Ovary (tissue), 9 donors: ENCODE measurements around the gene DCAF11. TPM values are rescaled to one million over a fixed set of nuclear protein-coding genes. Genes with fewer than 3 reads are reported as not detected.

Experiments
- DNase-seq, 5 donors: peaks; one replicate each; pipeline ENCODE4 v3.0.0-alpha.2; 2019 to 2020
- H3K27ac ChIP-seq, 2 donors: fragments of 200-600 bp; one replicate each; pipeline versions ENCODE4 v1.5.1 to v1.8.0; 2019 to 2022
- H3K27me3 ChIP-seq: fragments of 200-600 bp; one replicate; pipeline ENCODE4 v1.8.0; 2022
- H3K36me3 ChIP-seq: fragments of 200-600 bp; sonication (generic); one replicate; pipeline ENCODE4 v1.5.1; 2019
- H3K4me1 ChIP-seq: one replicate; pipeline ENCODE4 v1.8.1; 2013; ENCODE audit warnings: mild to moderate bottlenecking, moderate library complexity; ENCODE audit not compliant: insufficient read depth
- H3K4me3 ChIP-seq: fragments of 200-600 bp; sonication (generic); one replicate; pipeline ENCODE4 v1.5.1; 2017
- H3K9me3 ChIP-seq, 2 donors: fragments of 200-600 bp in 1 of 2; sonication (generic) in 1 of 2; one replicate each; pipeline versions ENCODE4 v1.5.1 to v1.8.1; 2013 to 2019; ENCODE audit warnings: mild to moderate bottlenecking in 1 of 2, moderate library complexity in 1 of 2
- EP300 ChIP-seq: sonication (generic); formaldehyde crosslinking; IDR thresholded peaks from one replicate; pipeline ENCODE4 v1.6.1; 2017; ENCODE audit warnings: antibody characterized with exemption
- POLR2A ChIP-seq: fragments of 450-650 bp; IDR thresholded peaks from one replicate; pipeline ENCODE4 v1.6.1; 2017; ENCODE audit warnings: antibody characterized with exemption, mild to moderate bottlenecking, moderate library complexity
- WGBS, 3 donors: extraction: QIAGEN DNeasy Blood & Tissue Kit in 1 of 3; methylation state at CpG; one replicate each; pipeline versions ENCODE4 v1.1.5 to v1.1.7; 2013 to 2017; 5-methylcytosine and 5-hydroxymethylcytosine counted together
- intact Hi-C, 4 donors: fragments of 100-400 bp; cut with DNase I; formaldehyde crosslinking; loops; one replicate each; pipeline versions ENCODE4 v1.11.0 to v1.15.1; 2022 to 2023
- polyA plus RNA-seq, 2 donors: library from polyadenylated mRNA; stranded (reverse); fragments of 200-250 nt in 1 of 2; fragments of 350-450 nt in 1 of 2; fragmentation: Illumina TruSeq in 1 of 2; extraction: RNeasy Lipid Tissue Mini Kit (QIAGEN cat#74804) in 1 of 2; gene quantifications; one replicate each; pipeline ENCODE4 v1.2.3, GENCODE V29; 2013 to 2014
- total RNA-seq, 7 donors: library from RNA; depleted of rRNA in 2 of 7; stranded (reverse); fragments of >200 nt in 2 of 7; fragmentation: NEBNext Ultra II Directional in 3 of 7; extraction: Animal tissue kit (Norgen Biotek cat#: 25700) in 3 of 7; gene quantifications; one replicate each; pipeline versions ENCODE4 v1.1.0 to v1.2.4, GENCODE V29; 2016 to 2023
- TF ChIP-seq, protein P1 (sequence below), 3 donors: fragments of 450-650 bp in 2 of 3; fragments of 200-600 bp in 1 of 3; IDR thresholded peaks; one replicate each; pipeline versions ENCODE4 v1.5.1 to v1.8.0; 2016 to 2022; ENCODE audit warnings: antibody characterized with exemption in 3 of 3, mild to moderate bottlenecking in 1 of 3
- donor health status: DM: no; HTN: no; CAD: no; lungs with moderate emphysema.
- donor health status: DM: no; HTN: no; CAD: no.
- donor health status: Bipolar disorder and iron deficiency.
- donor health status: DM: yes; HTN: yes; CAD: no.
- donor health status: DM: no; HTN: no; CAD: no.
- donor health status: DM: yes; HTN: yes; CAD: no.

Gene DCAF11
- total and polyA plus RNA-seq, 9 donors, result 34.7 to 71.4 (median 51.5) TPM

DNA sequence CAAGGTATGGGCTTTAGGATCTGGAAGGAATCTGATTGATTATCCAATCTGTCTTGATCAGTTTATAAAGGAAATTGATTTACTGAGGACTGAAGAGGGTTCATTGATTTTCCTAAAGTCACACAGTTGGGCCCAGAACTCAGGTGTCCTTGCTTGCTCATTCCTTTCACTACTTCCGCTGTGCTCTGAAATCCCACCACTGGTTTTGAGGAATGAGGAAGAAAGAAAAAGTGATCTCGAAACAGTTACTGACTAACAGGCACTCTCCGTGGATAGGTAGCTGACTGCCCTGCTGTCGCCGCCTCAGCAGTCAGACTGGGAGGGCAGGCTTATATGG, 15.8 kb downstream of the DCAF11 start, which contains the start of gene FITM1:
Gene FITM1 (plus strand): TSS at position 280 of the 337 bp plus-strand sequence. CDS start 905 bp downstream, outside the sequence.
- Histone ChIP-seq H3K27me3 (no peaks in the 10 kb centered on the region), H3K36me3 (no peaks in the 10 kb centered on the region), H3K4me3 (no peak within 1 kb of the TSS), H3K9me3 (no peaks in the 10 kb centered on the region), H3K4me1 (no peaks in the 10 kb centered on the region), H3K27ac (no peak within 1 kb of the TSS)
- 92 to 95% (median 93%) methylated on average over 5 of the region's 5 CpGs for WGBS, 3 donors
- TF ChIP-seq, protein P1, sequence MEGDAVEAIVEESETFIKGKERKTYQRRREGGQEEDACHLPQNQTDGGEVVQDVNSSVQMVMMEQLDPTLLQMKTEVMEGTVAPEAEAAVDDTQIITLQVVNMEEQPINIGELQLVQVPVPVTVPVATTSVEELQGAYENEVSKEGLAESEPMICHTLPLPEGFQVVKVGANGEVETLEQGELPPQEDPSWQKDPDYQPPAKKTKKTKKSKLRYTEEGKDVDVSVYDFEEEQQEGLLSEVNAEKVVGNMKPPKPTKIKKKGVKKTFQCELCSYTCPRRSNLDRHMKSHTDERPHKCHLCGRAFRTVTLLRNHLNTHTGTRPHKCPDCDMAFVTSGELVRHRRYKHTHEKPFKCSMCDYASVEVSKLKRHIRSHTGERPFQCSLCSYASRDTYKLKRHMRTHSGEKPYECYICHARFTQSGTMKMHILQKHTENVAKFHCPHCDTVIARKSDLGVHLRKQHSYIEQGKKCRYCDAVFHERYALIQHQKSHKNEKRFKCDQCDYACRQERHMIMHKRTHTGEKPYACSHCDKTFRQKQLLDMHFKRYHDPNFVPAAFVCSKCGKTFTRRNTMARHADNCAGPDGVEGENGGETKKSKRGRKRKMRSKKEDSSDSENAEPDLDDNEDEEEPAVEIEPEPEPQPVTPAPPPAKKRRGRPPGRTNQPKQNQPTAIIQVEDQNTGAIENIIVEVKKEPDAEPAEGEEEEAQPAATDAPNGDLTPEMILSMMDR (IDR thresholded peaks at IDR 0.05), result no peak
- TF ChIP-seq POLR2A (no peak), EP300 (no peak)
- DNase-seq, result peak in 1 of 5 donors; percentile 15
- intact Hi-C loops, result no loop called here

DNA sequence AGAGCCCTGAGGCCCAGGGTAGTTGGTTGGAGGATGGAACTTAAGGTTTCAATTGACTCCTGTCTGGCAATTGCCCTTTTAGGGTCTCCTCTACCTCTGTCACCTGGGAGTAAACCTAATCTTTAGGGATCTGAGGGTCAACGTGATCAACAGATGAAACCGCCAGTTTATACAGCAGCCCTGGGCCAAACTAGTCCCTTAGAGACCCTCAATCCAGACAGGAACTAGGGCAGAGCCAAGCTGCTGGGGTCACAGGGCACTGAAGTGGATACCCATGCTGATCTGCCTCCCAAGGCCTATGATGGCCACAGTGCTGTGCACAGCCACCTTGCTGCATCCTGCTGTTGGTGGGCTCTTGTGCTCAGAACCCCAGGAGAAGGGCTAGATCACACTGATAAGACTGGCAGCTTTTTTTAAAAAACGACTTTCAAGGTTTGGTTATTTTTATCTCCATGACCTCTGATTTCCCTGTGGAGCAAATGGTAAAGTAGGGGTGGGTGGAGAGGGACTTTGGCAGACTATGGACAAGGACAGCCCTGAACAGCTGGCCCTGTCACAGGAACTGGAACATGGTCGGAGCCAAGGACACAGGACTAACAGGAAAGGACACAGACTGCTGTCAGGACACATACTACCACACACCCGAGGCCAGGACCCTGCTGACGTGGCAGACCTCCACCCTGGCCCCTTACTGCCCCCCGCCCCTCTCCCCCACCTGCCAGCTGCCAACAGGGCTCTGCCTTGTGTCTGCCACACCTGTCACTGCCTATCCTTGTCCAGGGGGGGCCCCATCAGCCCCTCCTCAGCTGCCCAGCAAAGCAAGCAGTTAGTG, 16.4 kb downstream of the DCAF11 start:
- DNase-seq, result peak in 2 of 5 donors; percentile 16 to 29
- no peak overlapping the region for H3K4me3 ChIP-seq
- no peak overlapping the region for H3K27ac ChIP-seq
- H3K9me3 ChIP-seq, result no peaks in the 10 kb centered on the region
- WGBS, 3 donors, result 60 to 62% (median 62%) methylated on average over 7 of the region's 7 CpGs
- TF ChIP-seq POLR2A (no peak), EP300 (no peak)
- TF ChIP-seq, protein P1 (IDR thresholded peaks at IDR 0.05), result no peak
- no peaks in the 10 kb centered on the region for H3K36me3 ChIP-seq
- peaks cover 1% of the 10 kb centered on the region for H3K4me1 ChIP-seq
- no peaks in the 10 kb centered on the region for H3K27me3 ChIP-seq
- intact Hi-C loops, result no loop called here

DNA sequence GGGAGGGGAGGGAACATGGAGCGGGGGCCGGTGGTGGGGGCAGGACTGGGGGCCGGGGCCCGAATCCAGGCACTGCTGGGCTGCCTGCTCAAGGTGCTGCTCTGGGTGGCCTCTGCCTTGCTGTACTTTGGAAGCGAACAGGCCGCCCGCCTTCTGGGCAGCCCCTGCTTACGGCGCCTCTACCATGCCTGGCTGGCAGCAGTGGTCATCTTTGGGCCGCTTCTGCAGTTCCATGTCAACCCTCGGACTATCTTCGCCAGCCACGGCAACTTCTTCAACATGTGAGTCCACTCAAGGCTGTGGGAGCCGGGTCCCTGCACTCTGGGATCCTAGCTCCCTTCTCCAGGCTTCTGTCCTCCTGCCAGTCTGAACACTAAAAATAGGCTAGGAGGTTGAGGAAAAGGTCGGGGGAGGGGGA, 17.0 kb downstream of the DCAF11 start:
- no peaks in the 10 kb centered on the region for H3K27me3 ChIP-seq
- H3K4me1 ChIP-seq, result peaks cover 2% of the 10 kb centered on the region
- H3K27ac ChIP-seq, result no peak overlapping the region
- DNase-seq, result peak in 1 of 5 donors; percentile 30
- 82 to 87% (median 85%) methylated on average over 11 to 15 of the region's 15 CpGs for WGBS, 3 donors
- intact Hi-C loops, result no loop called here
- H3K9me3 ChIP-seq, result no peaks in the 10 kb centered on the region
- H3K36me3 ChIP-seq, result no peaks in the 10 kb centered on the region
- TF ChIP-seq POLR2A (no peak), EP300 (no peak)
- TF ChIP-seq, protein P1 (IDR thresholded peaks at IDR 0.05), result no peak
- H3K4me3 ChIP-seq, result no peak overlapping the region

DNA sequence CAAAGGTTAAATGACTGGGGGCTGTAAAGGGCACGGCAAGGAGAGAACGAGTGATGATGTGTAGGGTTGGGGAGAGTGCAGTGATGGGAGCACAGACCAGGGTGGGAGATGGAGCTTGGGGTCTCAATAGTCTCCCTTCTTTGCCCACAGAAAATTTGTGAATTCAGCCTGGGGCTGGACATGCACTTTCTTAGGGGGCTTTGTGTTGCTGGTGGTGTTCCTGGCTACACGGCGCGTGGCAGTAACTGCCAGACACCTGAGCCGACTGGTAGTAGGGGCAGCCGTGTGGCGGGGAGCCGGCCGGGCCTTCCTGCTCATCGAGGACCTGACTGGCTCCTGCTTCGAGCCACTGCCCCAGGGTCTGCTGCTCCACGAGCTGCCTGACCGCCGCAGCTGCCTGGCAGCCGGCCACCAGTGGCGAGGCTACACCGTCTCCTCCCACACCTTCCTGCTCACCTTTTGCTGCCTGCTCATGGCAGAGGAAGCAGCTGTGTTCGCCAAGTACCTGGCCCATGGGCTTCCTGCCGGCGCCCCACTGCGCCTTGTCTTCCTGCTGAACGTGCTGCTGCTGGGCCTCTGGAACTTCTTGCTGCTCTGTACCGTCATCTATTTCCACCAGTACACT, 17.6 kb downstream of the DCAF11 start:
- Histone ChIP-seq H3K27me3 (no peaks in the 10 kb centered on the region), H3K36me3 (no peaks in the 10 kb centered on the region), H3K4me1 (peaks cover 7% of the 10 kb centered on the region), H3K4me3 (no peak overlapping the region), H3K9me3 (no peaks in the 10 kb centered on the region), H3K27ac (no peak overlapping the region)
- DNase-seq, result peak in 1 of 5 donors; percentile 39
- no peak for TF ChIP-seq POLR2A
- TF ChIP-seq EP300, result no peak
- TF ChIP-seq, protein P1 (IDR thresholded peaks at IDR 0.05), result no peak
- intact Hi-C loops, result no loop called here
- WGBS, 3 donors, result 70 to 75% (median 72%) methylated on average over 22 to 24 of the region's 24 CpGs
